Kidney epithelial cell (primary cell): ENCODE measurements around the gene COL23A1. TPM values are rescaled to one million over a fixed set of nuclear protein-coding genes. Genes with fewer than 3 reads are reported as not detected.

ENCODE experiments used
- DNase-seq: peaks from one replicate; pipeline ENCODE4 v3.0.0-alpha.2; 2010; ENCODE audit warnings: low read depth
- H3K27me3 ChIP-seq: 2 replicates; pipeline ENCODE4 v1.6.0; 2011; ENCODE audit warnings: low read length; ENCODE audit not compliant: control insufficient read depth, insufficient read depth
- H3K36me3 ChIP-seq: 2 replicates; pipeline ENCODE4 v1.5.1; 2011; ENCODE audit warnings: low read length; ENCODE audit not compliant: control insufficient read depth, insufficient read depth
- H3K4me3 ChIP-seq: 2 replicates; pipeline ENCODE4 v1.5.1; 2011; ENCODE audit warnings: low read depth, mild to moderate bottlenecking, control low read depth, low read length
- CTCF ChIP-seq: IDR thresholded peaks from 2 replicates; pipeline ENCODE4 v1.5.1; 2011; ENCODE audit warnings: mild to moderate bottlenecking, moderate library complexity, low read length, control low read depth, inconsistent platforms; ENCODE audit not compliant: insufficient read depth, poor library complexity, severe bottlenecking
- total RNA-seq: library from RNA; depleted of rRNA; stranded (reverse); fragments of >200 nt; gene quantifications from 2 replicates; pipeline ENCODE4 v1.2.3, GENCODE V29; 2015

The COL23A1 gene
- total RNA-seq, 1 donor from 2014 or later, result 0.17 TPM

DNA sequence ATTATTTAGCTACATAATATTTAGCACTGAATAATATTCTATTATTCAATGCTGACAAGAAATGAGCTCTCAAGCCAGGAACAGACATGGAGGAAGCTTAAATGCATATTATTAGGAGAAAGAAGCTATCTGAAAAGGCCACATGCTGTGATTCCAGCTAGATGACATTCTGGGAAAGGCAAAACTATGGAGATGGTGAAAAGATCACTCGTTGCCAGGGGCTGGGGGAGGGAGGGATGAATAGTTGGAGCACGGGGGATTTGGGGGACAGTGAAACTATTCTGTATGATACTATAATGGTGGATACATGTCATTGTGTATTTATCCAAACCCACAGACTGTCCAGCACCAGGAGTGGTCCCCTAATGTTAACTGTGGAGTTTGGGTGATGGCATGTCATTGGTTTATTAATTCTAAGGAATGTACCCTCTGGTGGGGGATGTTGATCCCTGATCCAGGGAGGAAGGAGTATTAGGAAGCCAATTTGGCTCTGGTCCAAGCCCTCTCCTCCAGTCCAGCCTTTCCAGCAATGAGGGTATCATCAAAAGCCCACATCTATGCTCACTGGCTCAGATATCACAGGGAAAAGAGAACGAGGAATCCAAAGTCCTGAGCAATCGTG, 162.5 kb downstream of the COL23A1 start:
- Histone ChIP-seq H3K36me3 (no peaks in the 10 kb centered on the region), H3K27me3 (no peaks in the 10 kb centered on the region), H3K4me3 (no peak overlapping the region)
- no peak for TF ChIP-seq CTCF
- DNase-seq, result no peak

DNA sequence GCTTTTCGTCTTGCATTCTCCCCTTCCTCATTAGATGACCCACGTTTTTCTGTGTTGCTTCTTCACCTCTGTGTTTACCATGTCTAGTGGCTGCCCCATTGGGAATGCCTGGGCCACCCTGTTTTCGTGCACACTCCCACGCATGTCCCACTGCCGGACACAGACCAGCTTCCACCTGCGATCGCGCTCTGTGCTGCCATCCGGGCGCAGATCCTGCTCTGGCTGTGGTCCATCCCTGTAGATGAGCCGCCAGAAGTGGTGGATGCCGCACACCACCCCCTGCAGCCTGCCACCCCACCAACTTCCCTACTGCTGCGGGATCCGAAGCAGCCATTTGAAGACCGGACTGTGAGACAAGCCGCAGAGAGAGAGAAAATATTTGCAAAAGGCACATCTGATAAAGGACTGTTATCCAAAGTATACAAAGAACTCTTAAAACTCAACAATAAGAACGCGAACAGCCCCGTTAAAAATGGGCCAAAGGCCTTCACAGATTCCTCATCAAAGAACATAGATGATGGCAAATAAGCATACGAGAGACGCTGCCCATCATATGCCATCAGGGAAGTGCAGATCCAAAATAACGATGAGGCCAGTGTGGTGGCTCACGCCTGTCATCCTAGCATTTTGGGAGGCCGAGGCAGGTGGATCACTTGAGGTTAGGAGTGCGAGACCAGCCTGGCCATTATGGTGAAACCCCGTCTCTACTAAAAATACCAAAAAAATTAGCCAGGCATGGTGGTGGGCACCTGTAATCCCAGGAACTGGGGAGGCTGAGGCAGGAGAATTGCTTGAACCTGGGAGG, 163.7 kb downstream of the COL23A1 start:
- TF ChIP-seq CTCF, result no peak
- DNase-seq, result no peak
- no peak overlapping the region for H3K4me3 ChIP-seq
- H3K36me3 ChIP-seq, result no peaks in the 10 kb centered on the region
- H3K27me3 ChIP-seq, result no peaks in the 10 kb centered on the region

- DNase-seq, result no peak
- no peak overlapping the region for H3K4me3 ChIP-seq
- TF ChIP-seq CTCF, result no peak
- H3K27me3 ChIP-seq, result no peaks in the 10 kb centered on the region
- no peaks in the 10 kb centered on the region for H3K36me3 ChIP-seq
These were observed 164.5 kb downstream of the COL23A1 start for GRCh38 chr5:178425621-178426068.

DNA sequence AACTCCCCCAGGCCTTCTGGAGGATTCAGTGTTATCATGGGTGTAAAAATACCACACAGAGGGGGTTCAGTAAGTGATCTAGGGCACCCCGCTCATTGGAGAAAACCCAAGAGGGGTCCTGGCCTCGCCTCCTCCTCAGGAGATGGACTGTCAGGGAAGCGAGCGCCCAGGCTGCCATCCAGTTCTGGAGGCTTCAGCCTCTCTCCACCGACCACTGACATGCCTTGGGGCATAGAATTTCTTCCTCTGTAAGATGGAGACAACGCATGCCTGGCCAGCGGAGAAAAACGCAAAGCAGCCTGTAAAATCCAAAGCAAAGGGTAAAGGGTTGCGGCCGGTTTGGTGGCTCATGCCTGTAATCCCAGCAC, 165.4 kb downstream of the COL23A1 start:
- DNase-seq, result no peak
- Histone ChIP-seq H3K36me3 (no peaks in the 10 kb centered on the region), H3K27me3 (no peaks in the 10 kb centered on the region), H3K4me3 (no peak overlapping the region)
- no peak for TF ChIP-seq CTCF

DNA sequence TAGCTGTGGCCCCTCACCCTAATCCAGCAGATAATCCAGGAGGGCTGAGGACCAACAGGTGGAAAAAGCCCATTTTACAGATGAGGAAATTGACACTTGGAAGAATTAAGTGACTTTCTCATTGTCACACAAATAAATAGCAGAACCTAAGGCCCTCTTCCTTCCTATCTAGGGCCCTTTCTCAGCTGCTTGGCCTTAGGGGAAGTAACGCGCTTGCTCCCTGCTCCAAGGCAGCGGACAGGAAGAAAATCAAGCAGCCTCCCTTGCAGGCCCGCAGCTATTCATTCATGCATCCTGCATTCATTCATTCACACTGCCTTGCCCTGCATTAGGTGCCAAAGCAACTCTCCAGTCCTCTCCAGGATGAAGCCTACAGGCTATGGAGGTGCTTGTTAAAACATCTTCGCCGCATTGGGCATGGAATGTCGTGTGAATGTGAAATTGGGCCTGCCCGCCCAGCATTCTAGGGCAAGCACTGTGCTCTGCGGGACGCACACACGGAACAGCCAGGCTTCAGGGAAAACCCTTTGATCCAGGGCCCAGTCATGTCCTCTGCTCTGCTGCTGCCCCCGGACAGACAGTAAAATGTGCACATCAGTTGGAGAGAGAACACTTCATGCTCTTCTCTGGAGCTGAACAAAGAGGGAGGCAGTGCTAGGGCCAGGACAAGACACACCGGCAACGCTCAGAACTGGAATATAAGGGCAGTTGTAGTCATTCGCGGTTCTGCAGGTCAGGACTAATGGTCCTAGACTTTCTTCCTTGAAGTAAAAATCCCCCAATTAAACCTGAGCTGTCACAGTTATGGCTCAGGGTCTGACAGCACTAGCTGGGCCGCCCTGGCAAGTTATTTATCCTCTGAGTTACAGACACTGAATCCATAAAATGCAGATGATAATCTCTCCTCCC, 166.0 kb downstream of the COL23A1 start:
- H3K27me3 ChIP-seq, result no peaks in the 10 kb centered on the region
- no peak for DNase-seq
- H3K4me3 ChIP-seq, result no peak overlapping the region
- TF ChIP-seq CTCF, result no peak
- H3K36me3 ChIP-seq, result no peaks in the 10 kb centered on the region
